HCT116 (cell line): ENCODE data around the gene HIPK2. TPM values are rescaled to one million over a fixed set of nuclear protein-coding genes. Genes with fewer than 3 reads are reported as not detected.
A peak's percentile ranks its signal among the peaks of the same experiment; 100 is the strongest.

ENCODE experiments used
- ATAC-seq: fragments of 200-7000 bp; cut with Tn5 transposase; 2 replicates; pipeline ENCODE4 v1.9.1; 2020; ENCODE audit warnings: mild to moderate bottlenecking, moderate library complexity
- BruUV-seq: library from RNA; stranded (reverse); fragments of 400-500 nt; replicated peaks from 2 replicates; lab custom pipeline; 2021; lab: Mats Ljungman, UMichigan
- CTCF ChIA-PET: fragments of 300-600 bp; sonication (Branson Sonifier 250); formaldehyde crosslinking; loops from one replicate; lab custom pipeline; 2021; ENCODE audit warnings: antibody characterized with exemption; lab: Charles Lee
- POLR2A ChIA-PET: fragments of 300-600, 350-600 bp; sonication (Branson Sonifier 250); formaldehyde crosslinking; loops from one replicate; lab custom pipeline; 2021; ENCODE audit warnings: antibody characterized with exemption; lab: Charles Lee
- RAD21 ChIA-PET, 2 experiments: fragments of 300-600 bp; sonication (Branson Sonifier 250); formaldehyde crosslinking; loops; one replicate each; lab custom pipeline; 2023; ENCODE audit warnings: low total read pairs in 2 of 2; ENCODE audit not compliant: uncharacterized antibody in 2 of 2, unreplicated experiment in 2 of 2, low non-redundant PET in 1 of 2; lab: Charles Lee
- DNase-seq: peaks from one replicate; pipeline ENCODE4 v3.0.0-alpha.2; 2010; ENCODE audit warnings: low read depth, low spot score
- H2AFZ ChIP-seq: fragments of 200-600 bp; shearing (Covaris generic), sonication (generic); 2 replicates; pipeline ENCODE4 v1.6.1; 2017; ENCODE audit warnings: low read depth, mixed run types, mixed read lengths, antibody characterized with exemption, low read length; ENCODE audit not compliant: poor library complexity, severe bottlenecking
- H3K27ac ChIP-seq: 2 replicates; pipeline ENCODE4 v1.5.1; 2012; ENCODE audit warnings: low read depth, low read length
- H3K27me3 ChIP-seq: fragments of 200-600 bp; sonication (generic); 2 replicates; pipeline ENCODE4 v1.6.1; 2016; ENCODE audit warnings: mixed run types, low read length, mixed read lengths; ENCODE audit not compliant: insufficient read depth
- H3K36me3 ChIP-seq, 2 experiments: fragments of 200-500 bp in 1 of 2; fragments of 200-600 bp in 1 of 2; sonication (Bioruptor generic) in 1 of 2; sonication (generic) in 1 of 2; 2 replicates each; pipeline versions ENCODE4 v1.5.1 to v1.6.1; 2014 to 2016; ENCODE audit warnings: low read length in 2 of 2, inconsistent platforms in 1 of 2, mixed read lengths in 1 of 2, mixed run types in 1 of 2; ENCODE audit not compliant: insufficient read depth in 2 of 2, control insufficient read depth in 1 of 2
- H3K4me1 ChIP-seq, 2 experiments: fragments of 200-600 bp in 1 of 2; sonication (generic) in 1 of 2; 2 replicates each; pipeline versions ENCODE4 v1.5.1 to v1.6.1; 2012 to 2017; ENCODE audit warnings: low read length in 2 of 2, inconsistent platforms in 1 of 2, mild to moderate bottlenecking in 1 of 2, mixed read lengths in 1 of 2, mixed run types in 1 of 2, moderate library complexity in 1 of 2; ENCODE audit not compliant: insufficient read depth in 2 of 2, control insufficient read depth in 1 of 2
- H3K4me2 ChIP-seq: fragments of 200-600 bp; sonication (generic); 2 replicates; pipeline ENCODE4 v1.6.1; 2017; ENCODE audit warnings: mixed run types, low read length, mixed read lengths
- H3K4me3 ChIP-seq, 2 experiments: fragments of 200-600 bp in 1 of 2; sonication (generic) in 1 of 2; replicated peaks in 1 of 2; 2 replicates each; pipeline ENCODE4 v1.5.1; 2011 to 2016; ENCODE audit warnings: low read length in 2 of 2, control low read depth in 1 of 2, low read depth in 1 of 2, mild to moderate bottlenecking in 1 of 2, mixed read lengths in 1 of 2, mixed run types in 1 of 2
- H3K79me2 ChIP-seq: fragments of 200-600 bp; sonication (generic); 2 replicates; pipeline ENCODE4 v1.6.1; 2017; ENCODE audit warnings: mild to moderate bottlenecking, mixed run types, low read length, moderate library complexity, mixed read lengths; ENCODE audit not compliant: insufficient read depth
- H3K9ac ChIP-seq: fragments of 200-600 bp; sonication (generic); 2 replicates; pipeline ENCODE4 v1.6.1; 2016; ENCODE audit warnings: low read length, mixed read lengths
- H3K9me2 ChIP-seq: fragments of 200-600 bp; sonication (generic), shearing (Covaris generic); 2 replicates; pipeline ENCODE4 v1.6.1; 2017; ENCODE audit warnings: mixed run types, mild to moderate bottlenecking, moderate library complexity; ENCODE audit not compliant: insufficient read depth
- H3K9me3 ChIP-seq, 2 experiments: fragments of 200-500 bp in 1 of 2; fragments of 200-600 bp in 1 of 2; sonication (Bioruptor generic) in 1 of 2; sonication (generic) in 1 of 2; 2 replicates each; pipeline ENCODE4 v1.6.1; 2014 to 2017; ENCODE audit warnings: low read length in 2 of 2, mixed read lengths in 2 of 2, inconsistent platforms in 1 of 2, low read depth in 1 of 2, mild to moderate bottlenecking in 1 of 2, mixed run types in 1 of 2, moderate library complexity in 1 of 2; ENCODE audit not compliant: control insufficient read depth in 1 of 2, insufficient read depth in 1 of 2
- H4K20me1 ChIP-seq: fragments of 200-600 bp; sonication (generic), shearing (Covaris generic); 2 replicates; pipeline ENCODE4 v1.6.1; 2017; ENCODE audit warnings: mixed run types, mild to moderate bottlenecking, moderate library complexity; ENCODE audit not compliant: insufficient read depth
- CBX3 ChIP-seq: IDR thresholded peaks from 2 replicates; pipeline ENCODE4 v1.6.1; 2012; ENCODE audit warnings: low read depth
- CEBPB ChIP-seq: IDR thresholded peaks from 2 replicates; pipeline ENCODE4 v1.6.1; 2012; ENCODE audit warnings: low read depth
- EGR1 ChIP-seq: IDR thresholded peaks from 2 replicates; pipeline ENCODE4 v1.6.1; 2012; ENCODE audit warnings: low read depth
- EZH2 ChIP-seq: fragments of 200-600 bp; sonication (generic); IDR thresholded peaks from 2 replicates; pipeline ENCODE4 v1.6.1; 2017; ENCODE audit warnings: antibody characterized with exemption, mixed run types
- EZH2phosphoT487 ChIP-seq: fragments of 200-600 bp; IDR thresholded peaks from 2 replicates; pipeline ENCODE4 v1.6.1; 2018; ENCODE audit warnings: antibody characterized with exemption, borderline replicate concordance
- FOSL1 ChIP-seq: IDR thresholded peaks from 2 replicates; pipeline ENCODE4 v1.6.1; 2012; ENCODE audit warnings: low read depth
- JUND ChIP-seq: IDR thresholded peaks from 2 replicates; pipeline ENCODE4 v1.6.1; 2012
- POLR2A ChIP-seq: IDR thresholded peaks from 2 replicates; pipeline ENCODE4 v1.7.0; 2011; ENCODE audit warnings: borderline replicate concordance; ENCODE audit not compliant: insufficient read depth, insufficient read length; ENCODE audit errors: extremely low read depth
- POLR2AphosphoS5 ChIP-seq: IDR thresholded peaks from 2 replicates; pipeline ENCODE4 v1.6.1; 2011; ENCODE audit warnings: mild to moderate bottlenecking, low read depth, low read length, moderate library complexity
- RAD21 ChIP-seq: IDR thresholded peaks from 2 replicates; pipeline ENCODE4 v1.6.1; 2012; ENCODE audit warnings: low read depth, mild to moderate bottlenecking
- SIN3A ChIP-seq: IDR thresholded peaks from 2 replicates; pipeline ENCODE4 v1.6.1; 2012; ENCODE audit warnings: low read depth
- SP1 ChIP-seq: IDR thresholded peaks from 2 replicates; pipeline ENCODE4 v1.6.1; 2012; ENCODE audit warnings: low read depth
- SRF ChIP-seq: IDR thresholded peaks from 2 replicates; pipeline ENCODE4 v1.6.1; 2012; ENCODE audit warnings: low read depth
- TCF7L2 ChIP-seq: IDR thresholded peaks from 2 replicates; pipeline ENCODE4 v1.7.0; 2011; ENCODE audit warnings: borderline replicate concordance, inconsistent platforms; ENCODE audit not compliant: insufficient read depth, insufficient read length; ENCODE audit errors: extremely low read depth
- intact Hi-C: fragments of 100-400 bp; cut with micrococcal nuclease; formaldehyde crosslinking; loops from 2 replicates; pipeline ENCODE4 v1.10.0; 2022
- total RNA-seq: library from RNA; stranded (reverse); gene quantifications from one replicate; pipeline ENCODE4 v1.2.1, GENCODE V29; 2021; ENCODE audit not compliant: unreplicated experiment
- TF ChIP-seq, protein P1 (sequence below): IDR thresholded peaks from 2 replicates; pipeline ENCODE4 v1.6.1; 2012
- TF ChIP-seq, protein P2 (sequence below): IDR thresholded peaks from 2 replicates; pipeline ENCODE4 v1.6.1; 2012
- TF ChIP-seq, protein P3 (sequence below), 3 experiments: fragments of 200-600 bp in 1 of 3; sonication (generic) in 1 of 3; IDR thresholded peaks in 2 of 3; conservative IDR thresholded peaks in 1 of 3; 2 replicates each; pipeline ENCODE4 v1.5.1; 2012 to 2017; ENCODE audit warnings: low read depth in 2 of 3, low read length in 2 of 3, antibody characterized with exemption in 1 of 3, borderline replicate concordance in 1 of 3, control low read depth in 1 of 3, mild to moderate bottlenecking in 1 of 3, mixed read lengths in 1 of 3, mixed run types in 1 of 3, moderate library complexity in 1 of 3; ENCODE audit not compliant: insufficient read depth in 1 of 3

The HIPK2 gene
- total RNA-seq, 1 experiment from 2014 or later, result 49.5 TPM

DNA sequence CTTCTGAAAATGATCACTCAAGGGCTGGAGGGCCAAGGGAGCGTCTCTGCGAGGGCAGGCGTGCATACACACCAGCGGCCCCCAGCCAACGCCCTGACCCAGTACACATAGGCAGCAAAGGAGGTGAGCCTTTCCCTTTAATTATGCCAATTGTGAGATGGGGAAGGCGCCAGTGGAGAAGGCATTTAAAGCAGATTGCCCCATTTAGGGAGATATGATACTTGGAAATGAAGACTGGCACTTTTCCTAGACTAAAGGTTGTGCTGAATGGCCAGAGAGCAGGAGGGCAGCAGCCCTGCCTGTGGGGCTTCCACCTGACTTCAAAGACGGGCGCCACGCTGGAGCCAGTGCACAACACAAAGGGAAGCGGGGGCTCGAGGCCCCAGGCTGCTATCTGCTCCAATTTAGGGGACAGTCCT, 24.1 kb downstream of the HIPK2 start:
- ATAC-seq, result peak; percentile 26; the same call in 1 of the 2 replicates

More for the DNA sequence above, 24.1 kb downstream of the HIPK2 start:
- ChIA-PET CTCF (interaction anchor here (1.0 to 1.4 kb wide), 4 partner anchors 9 to 135 kb away, joined by 3 to 6 read pairs (median 4); no protein-coding TSS in a partner anchor), RAD21 (interaction anchor here in 1 of 2 experiments (0.8 kb wide), 1 partner anchor 121 kb away, joined by 3 read pairs; no protein-coding TSS in a partner anchor), POLR2A (no interaction called here)
- BruUV-seq, result no TSS peak
- H4K20me1 ChIP-seq, result no peaks in the 10 kb centered on the region
- no peaks in the 10 kb centered on the region for H3K9me3 ChIP-seq
- peak overlapping the region; percentile 35 for H3K4me2 ChIP-seq
- H3K9ac ChIP-seq, result no peak overlapping the region
- intact Hi-C loops, result no loop called here
- no peak overlapping the region for H2AFZ ChIP-seq
- H3K4me3 ChIP-seq, result no peak overlapping the region
- H3K36me3 ChIP-seq, result no peaks in the 10 kb centered on the region
- no peak for DNase-seq
- H3K27ac ChIP-seq, result no peak overlapping the region
- no peaks in the 10 kb centered on the region for H3K9me2 ChIP-seq
- no peaks in the 10 kb centered on the region for H3K27me3 ChIP-seq
- TF ChIP-seq SP1 (no peak), SRF (no peak), RAD21 (no peak), SIN3A (no peak), EGR1 (no peak), CBX3 (no peak), TCF7L2 (no peak), POLR2A (no peak), CEBPB (no peak), FOSL1 (no peak), EZH2phosphoT487 (no peak), JUND (no peak), EZH2 (no peak), POLR2AphosphoS5 (no peak)
- TF ChIP-seq, protein P1, sequence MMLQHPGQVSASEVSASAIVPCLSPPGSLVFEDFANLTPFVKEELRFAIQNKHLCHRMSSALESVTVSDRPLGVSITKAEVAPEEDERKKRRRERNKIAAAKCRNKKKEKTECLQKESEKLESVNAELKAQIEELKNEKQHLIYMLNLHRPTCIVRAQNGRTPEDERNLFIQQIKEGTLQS, result no peak
- TF ChIP-seq, protein P2, sequence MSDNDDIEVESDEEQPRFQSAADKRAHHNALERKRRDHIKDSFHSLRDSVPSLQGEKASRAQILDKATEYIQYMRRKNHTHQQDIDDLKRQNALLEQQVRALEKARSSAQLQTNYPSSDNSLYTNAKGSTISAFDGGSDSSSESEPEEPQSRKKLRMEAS, result no peak
- TF ChIP-seq, protein P3, sequence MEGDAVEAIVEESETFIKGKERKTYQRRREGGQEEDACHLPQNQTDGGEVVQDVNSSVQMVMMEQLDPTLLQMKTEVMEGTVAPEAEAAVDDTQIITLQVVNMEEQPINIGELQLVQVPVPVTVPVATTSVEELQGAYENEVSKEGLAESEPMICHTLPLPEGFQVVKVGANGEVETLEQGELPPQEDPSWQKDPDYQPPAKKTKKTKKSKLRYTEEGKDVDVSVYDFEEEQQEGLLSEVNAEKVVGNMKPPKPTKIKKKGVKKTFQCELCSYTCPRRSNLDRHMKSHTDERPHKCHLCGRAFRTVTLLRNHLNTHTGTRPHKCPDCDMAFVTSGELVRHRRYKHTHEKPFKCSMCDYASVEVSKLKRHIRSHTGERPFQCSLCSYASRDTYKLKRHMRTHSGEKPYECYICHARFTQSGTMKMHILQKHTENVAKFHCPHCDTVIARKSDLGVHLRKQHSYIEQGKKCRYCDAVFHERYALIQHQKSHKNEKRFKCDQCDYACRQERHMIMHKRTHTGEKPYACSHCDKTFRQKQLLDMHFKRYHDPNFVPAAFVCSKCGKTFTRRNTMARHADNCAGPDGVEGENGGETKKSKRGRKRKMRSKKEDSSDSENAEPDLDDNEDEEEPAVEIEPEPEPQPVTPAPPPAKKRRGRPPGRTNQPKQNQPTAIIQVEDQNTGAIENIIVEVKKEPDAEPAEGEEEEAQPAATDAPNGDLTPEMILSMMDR (IDR thresholded peaks at IDR 0.05 in 2 of 3, conservative IDR thresholded peaks at IDR 0.05 in 1 of 3; ENCODE audit: borderline replicate concordance in 1 of 3, insufficient read depth in 1 of 3, low read depth in 2 of 3, low read length in 2 of 3), result no peak
- H3K79me2 ChIP-seq, result peaks cover 67% of the 10 kb centered on the region
- peaks cover 9 to 21% of the 10 kb centered on the region in 2 experiments for H3K4me1 ChIP-seq
